ENCODE measurements around the gene NEU2.
"Not testable (repeated sequence)": the region's sequence is repeated elsewhere in the genome, so short reads cannot be mapped to it uniquely, and the experiment has no call there.

Gene NEU2

GRCh38 chr2:233010569-233011267 is 21.8 kb upstream of the NEU2 start:
- no peak for DNase-seq

GRCh38 chr2:233011268-233011650 is 21.2 kb upstream of the NEU2 start:
- no peak for DNase-seq

- DNase-seq, result no peak
Observed at GRCh38 chr2:233011702-233012131, 20.8 kb upstream of the NEU2 start.

- no peak for DNase-seq
Observed at GRCh38 chr2:233012301-233012971, 20.0 kb upstream of the NEU2 start.

GRCh38 chr2:233013027-233013461 is 19.4 kb upstream of the NEU2 start, which contains the start of gene NGEF:
NGEF (minus strand) TSS chr2:233013256; CDS start chr2:232974890, 38,366 bp downstream.
- DNase-seq, result no peak

- no peak for DNase-seq
Observed at GRCh38 chr2:233013650-233014049, 18.8 kb upstream of the NEU2 start.

- no peak for DNase-seq
Observed at GRCh38 chr2:233015019-233015645, 17.3 kb upstream of the NEU2 start.

GRCh38 chr2:233017947-233018346 is 14.5 kb upstream of the NEU2 start:
- no peak for DNase-seq

- DNase-seq, result not testable (repeated sequence)
Observed at GRCh38 chr2:233019610-233020009, 12.9 kb upstream of the NEU2 start.

GRCh38 chr2:233020454-233020853 is 12.0 kb upstream of the NEU2 start:
- no peak for DNase-seq

- DNase-seq, result peak; percentile 34
Observed at GRCh38 chr2:233021771-233022170, 10.7 kb upstream of the NEU2 start.

- no peak for DNase-seq
Observed at GRCh38 chr2:233022561-233022960, 9.9 kb upstream of the NEU2 start.

GRCh38 chr2:233023007-233023760 is 9.3 kb upstream of the NEU2 start:
- no peak for DNase-seq

GRCh38 chr2:233023761-233024410 is 8.6 kb upstream of the NEU2 start:
- no peak for DNase-seq

- no peak for DNase-seq
Observed at GRCh38 chr2:233025706-233026105, 6.8 kb upstream of the NEU2 start.

GRCh38 chr2:233026198-233026813 is 6.2 kb upstream of the NEU2 start:
- no peak for DNase-seq

GRCh38 chr2:233029321-233029720 is 3.2 kb upstream of the NEU2 start:
- no peak for DNase-seq

- DNase-seq, result no peak
Observed at GRCh38 chr2:233031556-233032500, 644 bp upstream of the NEU2 start.

GRCh38 chr2:233033672-233034071 is 1.2 kb downstream of the NEU2 start:
- DNase-seq, result no peak

- no peak for DNase-seq
Observed at GRCh38 chr2:233034091-233034882, 1.8 kb downstream of the NEU2 start.
